HCT116 (cell line): ENCODE measurements around the gene OR2AG2. TPM values are rescaled to one million over a fixed set of nuclear protein-coding genes. Genes with fewer than 3 reads are reported as not detected.

Experiments
- ATAC-seq: fragments of 200-7000 bp; cut with Tn5 transposase; 2 replicates; pipeline ENCODE4 v1.9.1; 2020; ENCODE audit warnings: mild to moderate bottlenecking, moderate library complexity
- BruUV-seq: library from RNA; stranded (reverse); fragments of 400-500 nt; replicated peaks from 2 replicates; lab custom pipeline; 2021; lab: Mats Ljungman, UMichigan
- CTCF ChIA-PET: fragments of 300-600 bp; sonication (Branson Sonifier 250); formaldehyde crosslinking; loops from one replicate; lab custom pipeline; 2021; ENCODE audit warnings: antibody characterized with exemption; lab: Charles Lee
- POLR2A ChIA-PET: fragments of 300-600, 350-600 bp; sonication (Branson Sonifier 250); formaldehyde crosslinking; loops from one replicate; lab custom pipeline; 2021; ENCODE audit warnings: antibody characterized with exemption; lab: Charles Lee
- RAD21 ChIA-PET, 2 experiments: fragments of 300-600 bp; sonication (Branson Sonifier 250); formaldehyde crosslinking; loops; one replicate each; lab custom pipeline; 2023; ENCODE audit warnings: low total read pairs in 2 of 2; ENCODE audit not compliant: uncharacterized antibody in 2 of 2, unreplicated experiment in 2 of 2, low non-redundant PET in 1 of 2; lab: Charles Lee
- DNase-seq: peaks from one replicate; pipeline ENCODE4 v3.0.0-alpha.2; 2010; ENCODE audit warnings: low read depth, low spot score
- H2AFZ ChIP-seq: fragments of 200-600 bp; shearing (Covaris generic), sonication (generic); 2 replicates; pipeline ENCODE4 v1.6.1; 2017; ENCODE audit warnings: low read depth, mixed run types, mixed read lengths, antibody characterized with exemption, low read length; ENCODE audit not compliant: poor library complexity, severe bottlenecking
- H3K27ac ChIP-seq: 2 replicates; pipeline ENCODE4 v1.5.1; 2012; ENCODE audit warnings: low read depth, low read length
- H3K27me3 ChIP-seq: fragments of 200-600 bp; sonication (generic); 2 replicates; pipeline ENCODE4 v1.6.1; 2016; ENCODE audit warnings: mixed run types, low read length, mixed read lengths; ENCODE audit not compliant: insufficient read depth
- H3K36me3 ChIP-seq, 2 experiments: fragments of 200-500 bp in 1 of 2; fragments of 200-600 bp in 1 of 2; sonication (Bioruptor generic) in 1 of 2; sonication (generic) in 1 of 2; 2 replicates each; pipeline versions ENCODE4 v1.5.1 to v1.6.1; 2014 to 2016; ENCODE audit warnings: low read length in 2 of 2, inconsistent platforms in 1 of 2, mixed read lengths in 1 of 2, mixed run types in 1 of 2; ENCODE audit not compliant: insufficient read depth in 2 of 2, control insufficient read depth in 1 of 2
- H3K4me1 ChIP-seq, 2 experiments: fragments of 200-600 bp in 1 of 2; sonication (generic) in 1 of 2; 2 replicates each; pipeline versions ENCODE4 v1.5.1 to v1.6.1; 2012 to 2017; ENCODE audit warnings: low read length in 2 of 2, inconsistent platforms in 1 of 2, mild to moderate bottlenecking in 1 of 2, mixed read lengths in 1 of 2, mixed run types in 1 of 2, moderate library complexity in 1 of 2; ENCODE audit not compliant: insufficient read depth in 2 of 2, control insufficient read depth in 1 of 2
- H3K4me2 ChIP-seq: fragments of 200-600 bp; sonication (generic); 2 replicates; pipeline ENCODE4 v1.6.1; 2017; ENCODE audit warnings: mixed run types, low read length, mixed read lengths
- H3K4me3 ChIP-seq, 2 experiments: fragments of 200-600 bp in 1 of 2; sonication (generic) in 1 of 2; replicated peaks in 1 of 2; 2 replicates each; pipeline ENCODE4 v1.5.1; 2011 to 2016; ENCODE audit warnings: low read length in 2 of 2, control low read depth in 1 of 2, low read depth in 1 of 2, mild to moderate bottlenecking in 1 of 2, mixed read lengths in 1 of 2, mixed run types in 1 of 2
- H3K79me2 ChIP-seq: fragments of 200-600 bp; sonication (generic); 2 replicates; pipeline ENCODE4 v1.6.1; 2017; ENCODE audit warnings: mild to moderate bottlenecking, mixed run types, low read length, moderate library complexity, mixed read lengths; ENCODE audit not compliant: insufficient read depth
- H3K9ac ChIP-seq: fragments of 200-600 bp; sonication (generic); 2 replicates; pipeline ENCODE4 v1.6.1; 2016; ENCODE audit warnings: low read length, mixed read lengths
- H3K9me2 ChIP-seq: fragments of 200-600 bp; sonication (generic), shearing (Covaris generic); 2 replicates; pipeline ENCODE4 v1.6.1; 2017; ENCODE audit warnings: mixed run types, mild to moderate bottlenecking, moderate library complexity; ENCODE audit not compliant: insufficient read depth
- H3K9me3 ChIP-seq, 2 experiments: fragments of 200-500 bp in 1 of 2; fragments of 200-600 bp in 1 of 2; sonication (Bioruptor generic) in 1 of 2; sonication (generic) in 1 of 2; 2 replicates each; pipeline ENCODE4 v1.6.1; 2014 to 2017; ENCODE audit warnings: low read length in 2 of 2, mixed read lengths in 2 of 2, inconsistent platforms in 1 of 2, low read depth in 1 of 2, mild to moderate bottlenecking in 1 of 2, mixed run types in 1 of 2, moderate library complexity in 1 of 2; ENCODE audit not compliant: control insufficient read depth in 1 of 2, insufficient read depth in 1 of 2
- H4K20me1 ChIP-seq: fragments of 200-600 bp; sonication (generic), shearing (Covaris generic); 2 replicates; pipeline ENCODE4 v1.6.1; 2017; ENCODE audit warnings: mixed run types, mild to moderate bottlenecking, moderate library complexity; ENCODE audit not compliant: insufficient read depth
- ATF3 ChIP-seq: IDR thresholded peaks from 2 replicates; pipeline ENCODE4 v1.6.1; 2012
- CBX3 ChIP-seq: IDR thresholded peaks from 2 replicates; pipeline ENCODE4 v1.6.1; 2012; ENCODE audit warnings: low read depth
- CEBPB ChIP-seq: IDR thresholded peaks from 2 replicates; pipeline ENCODE4 v1.6.1; 2012; ENCODE audit warnings: low read depth
- ELF1 ChIP-seq: IDR thresholded peaks from 2 replicates; pipeline ENCODE4 v1.6.1; 2012; ENCODE audit warnings: low read depth, borderline replicate concordance
- EZH2 ChIP-seq: fragments of 200-600 bp; sonication (generic); IDR thresholded peaks from 2 replicates; pipeline ENCODE4 v1.6.1; 2017; ENCODE audit warnings: antibody characterized with exemption, mixed run types
- EZH2phosphoT487 ChIP-seq: fragments of 200-600 bp; IDR thresholded peaks from 2 replicates; pipeline ENCODE4 v1.6.1; 2018; ENCODE audit warnings: antibody characterized with exemption, borderline replicate concordance
- FOSL1 ChIP-seq: IDR thresholded peaks from 2 replicates; pipeline ENCODE4 v1.6.1; 2012; ENCODE audit warnings: low read depth
- JUND ChIP-seq: IDR thresholded peaks from 2 replicates; pipeline ENCODE4 v1.6.1; 2012
- RAD21 ChIP-seq: IDR thresholded peaks from 2 replicates; pipeline ENCODE4 v1.6.1; 2012; ENCODE audit warnings: low read depth, mild to moderate bottlenecking
- REST ChIP-seq: IDR thresholded peaks from 2 replicates; pipeline ENCODE4 v1.6.1; 2012; ENCODE audit warnings: low read depth
- SIN3A ChIP-seq: IDR thresholded peaks from 2 replicates; pipeline ENCODE4 v1.6.1; 2012; ENCODE audit warnings: low read depth
- SRF ChIP-seq: IDR thresholded peaks from 2 replicates; pipeline ENCODE4 v1.6.1; 2012; ENCODE audit warnings: low read depth
- TCF7L2 ChIP-seq: IDR thresholded peaks from 2 replicates; pipeline ENCODE4 v1.7.0; 2011; ENCODE audit warnings: borderline replicate concordance, inconsistent platforms; ENCODE audit not compliant: insufficient read depth, insufficient read length; ENCODE audit errors: extremely low read depth
- ZFX ChIP-seq: fragments of 450-650 bp; IDR thresholded peaks from 2 replicates; pipeline ENCODE4 v1.6.1; 2017
- ZNF274 ChIP-seq: fragments of 200-500 bp; sonication (Bioruptor generic); IDR thresholded peaks from 2 replicates; pipeline ENCODE4 v1.6.1; 2014; ENCODE audit warnings: mild to moderate bottlenecking, low read depth, low read length, inconsistent platforms
- intact Hi-C: fragments of 100-400 bp; cut with micrococcal nuclease; formaldehyde crosslinking; loops from 2 replicates; pipeline ENCODE4 v1.10.0; 2022
- total RNA-seq: library from RNA; stranded (reverse); gene quantifications from one replicate; pipeline ENCODE4 v1.2.1, GENCODE V29; 2021; ENCODE audit not compliant: unreplicated experiment
- TF ChIP-seq, protein P1 (sequence below), 3 experiments: fragments of 200-600 bp in 1 of 3; sonication (generic) in 1 of 3; IDR thresholded peaks in 2 of 3; conservative IDR thresholded peaks in 1 of 3; 2 replicates each; pipeline ENCODE4 v1.5.1; 2012 to 2017; ENCODE audit warnings: low read depth in 2 of 3, low read length in 2 of 3, antibody characterized with exemption in 1 of 3, borderline replicate concordance in 1 of 3, control low read depth in 1 of 3, mild to moderate bottlenecking in 1 of 3, mixed read lengths in 1 of 3, mixed run types in 1 of 3, moderate library complexity in 1 of 3; ENCODE audit not compliant: insufficient read depth in 1 of 3
- TF ChIP-seq, protein P2 (sequence below): IDR thresholded peaks from 2 replicates; pipeline ENCODE4 v1.6.1; 2011; ENCODE audit warnings: mild to moderate bottlenecking, low read length, moderate library complexity; ENCODE audit not compliant: insufficient replicate concordance; ENCODE audit errors: extremely low read depth
- TF ChIP-seq, protein P3 (sequence below): IDR thresholded peaks from 2 replicates; pipeline ENCODE4 v1.6.1; 2012

OR2AG2 gene
- total RNA-seq, 1 experiment from 2014 or later, result 0.07 TPM

GRCh38 chr11:6725386-6725896 is 46.3 kb downstream of the OR2AG2 start (continued):
- TF ChIP-seq, protein P1, sequence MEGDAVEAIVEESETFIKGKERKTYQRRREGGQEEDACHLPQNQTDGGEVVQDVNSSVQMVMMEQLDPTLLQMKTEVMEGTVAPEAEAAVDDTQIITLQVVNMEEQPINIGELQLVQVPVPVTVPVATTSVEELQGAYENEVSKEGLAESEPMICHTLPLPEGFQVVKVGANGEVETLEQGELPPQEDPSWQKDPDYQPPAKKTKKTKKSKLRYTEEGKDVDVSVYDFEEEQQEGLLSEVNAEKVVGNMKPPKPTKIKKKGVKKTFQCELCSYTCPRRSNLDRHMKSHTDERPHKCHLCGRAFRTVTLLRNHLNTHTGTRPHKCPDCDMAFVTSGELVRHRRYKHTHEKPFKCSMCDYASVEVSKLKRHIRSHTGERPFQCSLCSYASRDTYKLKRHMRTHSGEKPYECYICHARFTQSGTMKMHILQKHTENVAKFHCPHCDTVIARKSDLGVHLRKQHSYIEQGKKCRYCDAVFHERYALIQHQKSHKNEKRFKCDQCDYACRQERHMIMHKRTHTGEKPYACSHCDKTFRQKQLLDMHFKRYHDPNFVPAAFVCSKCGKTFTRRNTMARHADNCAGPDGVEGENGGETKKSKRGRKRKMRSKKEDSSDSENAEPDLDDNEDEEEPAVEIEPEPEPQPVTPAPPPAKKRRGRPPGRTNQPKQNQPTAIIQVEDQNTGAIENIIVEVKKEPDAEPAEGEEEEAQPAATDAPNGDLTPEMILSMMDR (IDR thresholded peaks at IDR 0.05 in 2 of 3, conservative IDR thresholded peaks at IDR 0.05 in 1 of 3; ENCODE audit: borderline replicate concordance in 1 of 3, insufficient read depth in 1 of 3, low read depth in 2 of 3, low read length in 2 of 3), result no peak
- no peak for TF ChIP-seq CEBPB

DNA sequence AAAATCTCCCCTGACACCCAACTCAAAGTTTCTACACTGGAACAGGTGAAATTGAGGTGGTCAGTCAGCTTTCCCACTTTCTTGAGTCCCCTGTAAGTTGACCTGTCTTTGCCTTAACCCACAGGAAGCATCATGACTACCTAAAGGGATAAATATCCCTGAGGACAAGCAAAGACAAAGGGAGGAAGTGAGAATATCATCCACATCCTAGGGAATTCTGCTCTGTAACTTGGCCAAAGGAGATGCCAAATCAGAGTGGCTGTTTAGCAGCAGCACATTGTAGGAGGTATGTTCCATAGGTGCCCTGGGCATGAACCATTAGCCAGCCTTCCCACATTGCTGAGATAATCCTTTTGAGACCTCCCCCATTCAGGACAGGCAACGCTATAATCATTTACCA is 47.8 kb downstream of the OR2AG2 start:
- Histone ChIP-seq H4K20me1 (no peaks in the 10 kb centered on the region), H3K9me2 (no peaks in the 10 kb centered on the region), H3K4me3 (no peak overlapping the region), H3K36me3 (no peaks in the 10 kb centered on the region), H3K4me1 (no peaks in the 10 kb centered on the region), H3K79me2 (no peaks in the 10 kb centered on the region), H2AFZ (no peak overlapping the region), H3K27me3 (peaks cover 79% of the 10 kb centered on the region), H3K9me3 (no peaks in the 10 kb centered on the region), H3K4me2 (no peak overlapping the region), H3K9ac (no peak overlapping the region), H3K27ac (no peak overlapping the region)
- ChIA-PET POLR2A (no interaction called here), RAD21 (no interaction called here), CTCF (no interaction called here)
- intact Hi-C loops, result no loop called here
- BruUV-seq, result no TSS peak
- no peak for ATAC-seq
- TF ChIP-seq, protein P2, sequence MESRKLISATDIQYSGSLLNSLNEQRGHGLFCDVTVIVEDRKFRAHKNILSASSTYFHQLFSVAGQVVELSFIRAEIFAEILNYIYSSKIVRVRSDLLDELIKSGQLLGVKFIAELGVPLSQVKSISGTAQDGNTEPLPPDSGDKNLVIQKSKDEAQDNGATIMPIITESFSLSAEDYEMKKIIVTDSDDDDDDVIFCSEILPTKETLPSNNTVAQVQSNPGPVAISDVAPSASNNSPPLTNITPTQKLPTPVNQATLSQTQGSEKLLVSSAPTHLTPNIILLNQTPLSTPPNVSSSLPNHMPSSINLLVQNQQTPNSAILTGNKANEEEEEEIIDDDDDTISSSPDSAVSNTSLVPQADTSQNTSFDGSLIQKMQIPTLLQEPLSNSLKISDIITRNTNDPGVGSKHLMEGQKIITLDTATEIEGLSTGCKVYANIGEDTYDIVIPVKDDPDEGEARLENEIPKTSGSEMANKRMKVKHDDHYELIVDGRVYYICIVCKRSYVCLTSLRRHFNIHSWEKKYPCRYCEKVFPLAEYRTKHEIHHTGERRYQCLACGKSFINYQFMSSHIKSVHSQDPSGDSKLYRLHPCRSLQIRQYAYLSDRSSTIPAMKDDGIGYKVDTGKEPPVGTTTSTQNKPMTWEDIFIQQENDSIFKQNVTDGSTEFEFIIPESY, result no peak
- no peak for TF ChIP-seq ZFX
- TF ChIP-seq CBX3, result no peak
- TF ChIP-seq ZNF274, result no peak
- TF ChIP-seq SRF, result no peak
- TF ChIP-seq JUND, result no peak
- TF ChIP-seq FOSL1, result no peak
- TF ChIP-seq, protein P3, sequence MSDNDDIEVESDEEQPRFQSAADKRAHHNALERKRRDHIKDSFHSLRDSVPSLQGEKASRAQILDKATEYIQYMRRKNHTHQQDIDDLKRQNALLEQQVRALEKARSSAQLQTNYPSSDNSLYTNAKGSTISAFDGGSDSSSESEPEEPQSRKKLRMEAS, result no peak
- TF ChIP-seq SIN3A, result no peak
- TF ChIP-seq REST, result no peak
- no peak for TF ChIP-seq ATF3
- no peak for TF ChIP-seq EZH2phosphoT487
- no peak for TF ChIP-seq RAD21
- TF ChIP-seq ELF1, result no peak
- no peak for TF ChIP-seq EZH2
- TF ChIP-seq TCF7L2, result no peak
- DNase-seq, result no peak
